ENCODE measurements around the gene PARP12. TPM values are rescaled to one million over a fixed set of nuclear protein-coding genes. Genes with fewer than 3 reads are reported as not detected.

Gene PARP12
- total and polyA plus RNA-seq, 9 donors: 15.7 to 43.5 (median 23.2) TPM

DNA sequence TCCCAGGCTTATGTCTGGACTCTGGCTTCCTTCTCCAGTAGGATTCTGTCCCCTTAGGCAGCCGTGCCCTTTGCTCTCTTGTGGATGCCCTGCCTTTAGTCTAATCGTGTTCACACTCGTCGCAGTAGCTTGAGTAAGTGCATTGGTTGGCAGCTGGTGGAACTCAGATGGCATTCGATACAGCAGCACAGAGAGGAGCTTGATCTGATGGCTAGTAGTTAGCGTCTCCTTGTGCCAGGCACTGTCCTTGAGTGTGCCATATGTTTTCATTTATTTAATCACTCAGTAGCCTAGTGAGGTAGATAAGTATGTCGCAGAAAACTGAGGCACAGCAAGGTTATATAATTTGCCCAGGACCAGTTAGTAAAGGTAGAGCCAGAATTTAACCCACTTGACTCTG lies 18.2 kb upstream of the PARP12 start:
- 35 to 50% (median 39%) methylated on average over 7 of the region's 7 CpGs for WGBS, 3 donors
- peaks cover 1% of the 10 kb centered on the region for H3K4me1 ChIP-seq (ENCODE audit: insufficient read depth)
- no peaks in the 10 kb centered on the region for H3K36me3 ChIP-seq
- no peak for TF ChIP-seq EP300 (IDR thresholded peaks at IDR 0.05)
- TF ChIP-seq, protein P1, sequence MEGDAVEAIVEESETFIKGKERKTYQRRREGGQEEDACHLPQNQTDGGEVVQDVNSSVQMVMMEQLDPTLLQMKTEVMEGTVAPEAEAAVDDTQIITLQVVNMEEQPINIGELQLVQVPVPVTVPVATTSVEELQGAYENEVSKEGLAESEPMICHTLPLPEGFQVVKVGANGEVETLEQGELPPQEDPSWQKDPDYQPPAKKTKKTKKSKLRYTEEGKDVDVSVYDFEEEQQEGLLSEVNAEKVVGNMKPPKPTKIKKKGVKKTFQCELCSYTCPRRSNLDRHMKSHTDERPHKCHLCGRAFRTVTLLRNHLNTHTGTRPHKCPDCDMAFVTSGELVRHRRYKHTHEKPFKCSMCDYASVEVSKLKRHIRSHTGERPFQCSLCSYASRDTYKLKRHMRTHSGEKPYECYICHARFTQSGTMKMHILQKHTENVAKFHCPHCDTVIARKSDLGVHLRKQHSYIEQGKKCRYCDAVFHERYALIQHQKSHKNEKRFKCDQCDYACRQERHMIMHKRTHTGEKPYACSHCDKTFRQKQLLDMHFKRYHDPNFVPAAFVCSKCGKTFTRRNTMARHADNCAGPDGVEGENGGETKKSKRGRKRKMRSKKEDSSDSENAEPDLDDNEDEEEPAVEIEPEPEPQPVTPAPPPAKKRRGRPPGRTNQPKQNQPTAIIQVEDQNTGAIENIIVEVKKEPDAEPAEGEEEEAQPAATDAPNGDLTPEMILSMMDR (IDR thresholded peaks at IDR 0.05): no peak
- TF ChIP-seq POLR2A (IDR thresholded peaks at IDR 0.05): no peak
- no peak overlapping the region for H3K4me3 ChIP-seq
- no peaks in the 10 kb centered on the region for H3K27me3 ChIP-seq
- no peaks in the 10 kb centered on the region for H3K9me3 ChIP-seq
- no peak for DNase-seq
- H3K27ac ChIP-seq: no peak overlapping the region
- intact Hi-C loops (cut with DNase I): no loop called here

DNA sequence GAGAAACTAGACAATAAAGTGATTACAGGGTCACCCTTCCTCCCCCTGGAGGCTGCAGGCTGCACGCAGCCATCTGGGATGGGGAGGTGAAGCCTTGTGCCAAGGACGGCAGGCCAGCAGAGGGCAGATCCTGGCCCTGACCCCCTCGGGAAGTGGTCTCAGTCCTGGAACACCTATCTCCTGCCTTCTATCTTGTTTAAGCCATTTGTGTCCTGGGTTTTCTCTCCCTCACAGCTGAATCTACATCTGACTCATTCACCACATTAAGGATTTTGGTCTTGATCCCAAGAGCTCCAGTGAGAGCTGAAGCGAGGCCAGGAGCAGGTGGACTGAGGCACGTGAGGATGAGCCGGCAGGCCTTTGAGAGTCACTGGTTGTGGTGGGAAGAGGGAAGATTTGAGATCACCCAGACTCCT lies 16.4 kb upstream of the PARP12 start:
- Histone ChIP-seq H3K27ac (no peak overlapping the region), H3K4me1 (ENCODE audit: insufficient read depth) (peaks cover 1% of the 10 kb centered on the region), H3K4me3 (no peak overlapping the region), H3K36me3 (no peaks in the 10 kb centered on the region), H3K9me3 (no peaks in the 10 kb centered on the region), H3K27me3 (no peaks in the 10 kb centered on the region)
- TF ChIP-seq, protein P1 (IDR thresholded peaks at IDR 0.05): no peak
- no peak for TF ChIP-seq POLR2A (IDR thresholded peaks at IDR 0.05)
- no peak for TF ChIP-seq EP300 (IDR thresholded peaks at IDR 0.05)
- intact Hi-C loops (cut with DNase I): no loop called here
- WGBS, 3 donors: 10 to 17% (median 13%) methylated on average over 6 of the region's 6 CpGs
- DNase-seq: peak in 3 of 5 donors; percentile 38 to 56 (median 55)

DNA sequence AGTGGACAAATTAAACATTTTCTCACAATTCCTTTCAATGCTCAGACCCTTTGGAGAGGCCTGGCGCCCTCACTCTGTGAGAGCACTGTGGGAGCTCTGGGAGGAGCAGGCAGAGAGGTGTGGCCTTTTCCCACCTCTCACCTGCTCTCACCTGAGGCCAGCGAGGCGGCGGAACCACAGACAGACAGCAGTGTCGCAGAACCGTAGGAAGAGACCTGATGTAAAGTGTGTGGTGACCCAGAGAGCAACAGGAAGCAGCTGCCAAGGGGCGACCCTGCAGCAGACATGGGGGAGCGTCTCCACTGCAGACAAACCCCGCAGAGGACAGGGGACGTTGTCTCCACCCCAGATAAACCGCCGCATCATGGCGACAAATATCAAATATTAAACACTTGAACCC lies 15.6 kb upstream of the PARP12 start:
- Histone ChIP-seq H3K4me3 (no peak overlapping the region), H3K36me3 (no peaks in the 10 kb centered on the region), H3K27ac (no peak overlapping the region), H3K9me3 (no peaks in the 10 kb centered on the region), H3K4me1 (ENCODE audit: insufficient read depth) (peaks cover 1% of the 10 kb centered on the region), H3K27me3 (no peaks in the 10 kb centered on the region)
- no peak for DNase-seq
- TF ChIP-seq POLR2A (IDR thresholded peaks at IDR 0.05) (no peak), EP300 (IDR thresholded peaks at IDR 0.05) (no peak)
- TF ChIP-seq, protein P1 (IDR thresholded peaks at IDR 0.05): no peak
- WGBS, 3 donors: 73 to 82% (median 80%) methylated on average over 13 of the region's 13 CpGs
- intact Hi-C loops (cut with DNase I): no loop called here

DNA sequence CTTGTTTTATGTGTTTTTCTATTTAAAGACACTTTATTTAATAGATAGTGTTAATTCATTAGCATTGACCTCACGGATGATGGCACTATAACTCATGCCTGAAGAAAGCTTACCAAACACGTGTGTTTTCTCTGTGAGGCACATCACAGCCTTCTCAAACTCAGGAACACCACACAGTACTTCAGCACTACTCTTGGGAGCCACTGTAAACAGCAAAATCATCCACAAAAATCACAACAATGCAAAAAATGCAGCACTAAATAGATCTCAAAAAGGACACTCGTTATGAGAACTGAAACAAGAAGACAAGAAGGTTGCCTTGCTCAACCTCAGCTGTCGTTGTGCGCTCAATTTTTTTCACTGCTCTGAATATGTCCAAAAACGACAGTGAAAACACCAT lies 12.0 kb upstream of the PARP12 start:
- Histone ChIP-seq H3K36me3 (no peaks in the 10 kb centered on the region), H3K4me3 (no peak overlapping the region), H3K9me3 (no peaks in the 10 kb centered on the region), H3K27me3 (no peaks in the 10 kb centered on the region), H3K27ac (no peak overlapping the region), H3K4me1 (ENCODE audit: insufficient read depth) (peaks cover 1% of the 10 kb centered on the region)
- WGBS, 3 donors: 62 to 72% (median 64%) methylated on average over 6 of the region's 6 CpGs
- TF ChIP-seq EP300 (IDR thresholded peaks at IDR 0.05) (no peak), POLR2A (IDR thresholded peaks at IDR 0.05) (no peak)
- TF ChIP-seq, protein P1 (IDR thresholded peaks at IDR 0.05): no peak
- intact Hi-C loops (cut with DNase I): no loop called here
- no peak for DNase-seq

DNA sequence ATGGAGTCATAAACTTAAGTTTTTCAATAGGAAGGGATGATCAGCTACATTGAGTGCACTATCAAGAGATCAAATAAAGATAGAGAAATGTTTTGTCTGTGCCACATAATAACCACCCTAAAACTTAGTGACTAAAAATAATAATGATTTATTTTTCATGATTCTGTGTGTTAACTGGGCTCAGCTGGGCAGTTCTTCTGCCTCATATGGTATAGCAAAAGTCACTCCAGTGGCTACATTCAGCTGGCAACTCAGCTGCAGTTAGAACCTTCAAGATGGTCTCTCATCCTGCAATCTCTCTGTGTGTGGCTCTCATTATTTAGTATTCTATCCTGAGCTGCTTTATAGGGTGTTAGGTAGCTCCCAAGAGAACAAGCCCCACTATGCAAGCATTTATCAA lies 7.8 kb upstream of the PARP12 start:
- TF ChIP-seq, protein P1 (IDR thresholded peaks at IDR 0.05): no peak
- no peak for TF ChIP-seq EP300 (IDR thresholded peaks at IDR 0.05)
- TF ChIP-seq POLR2A (IDR thresholded peaks at IDR 0.05): no peak
- H3K4me3 ChIP-seq: no peak overlapping the region
- H3K36me3 ChIP-seq: no peaks in the 10 kb centered on the region
- no peaks in the 10 kb centered on the region for H3K27me3 ChIP-seq
- intact Hi-C loops (cut with DNase I): no loop called here
- H3K27ac ChIP-seq: no peak overlapping the region
- no peak for DNase-seq
- H3K4me1 ChIP-seq (ENCODE audit: insufficient read depth): no peaks in the 10 kb centered on the region
- no peaks in the 10 kb centered on the region for H3K9me3 ChIP-seq

Data from ovary (tissue), 9 donors.